ENCODE measurements around the gene FTSJ1.

GRCh38 chrX:48488034-48488433 lies 12.0 kb downstream of the FTSJ1 start:
- TF ChIP-seq, protein P1, sequence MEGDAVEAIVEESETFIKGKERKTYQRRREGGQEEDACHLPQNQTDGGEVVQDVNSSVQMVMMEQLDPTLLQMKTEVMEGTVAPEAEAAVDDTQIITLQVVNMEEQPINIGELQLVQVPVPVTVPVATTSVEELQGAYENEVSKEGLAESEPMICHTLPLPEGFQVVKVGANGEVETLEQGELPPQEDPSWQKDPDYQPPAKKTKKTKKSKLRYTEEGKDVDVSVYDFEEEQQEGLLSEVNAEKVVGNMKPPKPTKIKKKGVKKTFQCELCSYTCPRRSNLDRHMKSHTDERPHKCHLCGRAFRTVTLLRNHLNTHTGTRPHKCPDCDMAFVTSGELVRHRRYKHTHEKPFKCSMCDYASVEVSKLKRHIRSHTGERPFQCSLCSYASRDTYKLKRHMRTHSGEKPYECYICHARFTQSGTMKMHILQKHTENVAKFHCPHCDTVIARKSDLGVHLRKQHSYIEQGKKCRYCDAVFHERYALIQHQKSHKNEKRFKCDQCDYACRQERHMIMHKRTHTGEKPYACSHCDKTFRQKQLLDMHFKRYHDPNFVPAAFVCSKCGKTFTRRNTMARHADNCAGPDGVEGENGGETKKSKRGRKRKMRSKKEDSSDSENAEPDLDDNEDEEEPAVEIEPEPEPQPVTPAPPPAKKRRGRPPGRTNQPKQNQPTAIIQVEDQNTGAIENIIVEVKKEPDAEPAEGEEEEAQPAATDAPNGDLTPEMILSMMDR (IDR thresholded peaks at IDR 0.05) = no peak
- no peak for TF ChIP-seq POLR2A (IDR thresholded peaks at IDR 0.05)
